Measurements from ENCODE around the gene CDX2.
"Not testable (repeated sequence)": the region's sequence is repeated elsewhere in the genome, so short reads cannot be mapped to it uniquely, and the experiment has no call there.

The CDX2 gene

GRCh38 chr13:27964741-27965323 is 4.3 kb downstream of the CDX2 start:
- no peak for DNase-seq (ENCODE audit: low read depth)

- DNase-seq (ENCODE audit: low read depth): not testable (repeated sequence)
Measured at GRCh38 chr13:27964206-27964605, 4.9 kb downstream of the CDX2 start.

GRCh38 chr13:27963491-27963890 is 5.6 kb downstream of the CDX2 start:
- no peak for DNase-seq (ENCODE audit: low read depth)

- no peak for DNase-seq (ENCODE audit: low read depth)
Measured at GRCh38 chr13:27962982-27963381, 6.1 kb downstream of the CDX2 start.

GRCh38 chr13:27962128-27962841 is 6.8 kb downstream of the CDX2 start:
- DNase-seq (ENCODE audit: low read depth): no peak

GRCh38 chr13:27961227-27962085 is 7.7 kb downstream of the CDX2 start:
- no peak for DNase-seq (ENCODE audit: low read depth)

- DNase-seq (ENCODE audit: low read depth): no peak
Measured at GRCh38 chr13:27960362-27961226, 8.5 kb downstream of the CDX2 start.

- no peak for DNase-seq (ENCODE audit: low read depth)
Measured at GRCh38 chr13:27959976-27960361, 9.1 kb downstream of the CDX2 start.

GRCh38 chr13:27956576-27957300 is 12.4 kb downstream of the CDX2 start:
- DNase-seq (ENCODE audit: low read depth): no peak

GRCh38 chr13:27955014-27955591 is 14.0 kb downstream of the CDX2 start:
- no peak for DNase-seq (ENCODE audit: low read depth)

GRCh38 chr13:27954406-27954851 is 14.7 kb downstream of the CDX2 start:
- DNase-seq (ENCODE audit: low read depth): no peak

GRCh38 chr13:27953676-27954405 is 15.3 kb downstream of the CDX2 start:
- DNase-seq (ENCODE audit: low read depth): no peak

GRCh38 chr13:27952876-27953675 is 16.0 kb downstream of the CDX2 start:
- no peak for DNase-seq (ENCODE audit: low read depth)

- DNase-seq (ENCODE audit: low read depth): no peak
Measured at GRCh38 chr13:27942972-27943371, 26.1 kb downstream of the CDX2 start.

- no peak for DNase-seq (ENCODE audit: low read depth)
Measured at GRCh38 chr13:27933580-27934328, 35.4 kb downstream of the CDX2 start.

GRCh38 chr13:27933118-27933517 is 36.0 kb downstream of the CDX2 start:
- no peak for DNase-seq (ENCODE audit: low read depth)

GRCh38 chr13:27929868-27930267 is 39.2 kb downstream of the CDX2 start:
- no peak for DNase-seq (ENCODE audit: low read depth)
